Right forelimb (tissue), 1 donor: ENCODE data around the gene VKORC1.
A peak's percentile ranks its signal among the peaks of the same experiment; 100 is the strongest.
"Not testable (repeated sequence)": the region's sequence is repeated elsewhere in the genome, so short reads cannot be mapped to it uniquely, and the experiment has no call there.

ENCODE experiments used
- DNase-seq: peaks from one replicate; pipeline ENCODE4 v3.0.0-alpha.2; 2018

VKORC1 gene

GRCh38 chr16:31094424-31095120 lies at the start of gene VKORC1:
VKORC1 (minus strand) TSS chr16:31094797; CDS start chr16:31094729, 68 bp downstream.
- DNase-seq, result peak; percentile 93

- no peak for DNase-seq
These were observed 49.1 kb upstream of the VKORC1 start for GRCh38 chr16:31143694-31144148.

- no peak for DNase-seq
These were observed 48.6 kb upstream of the VKORC1 start for GRCh38 chr16:31143011-31143693.

DNA sequence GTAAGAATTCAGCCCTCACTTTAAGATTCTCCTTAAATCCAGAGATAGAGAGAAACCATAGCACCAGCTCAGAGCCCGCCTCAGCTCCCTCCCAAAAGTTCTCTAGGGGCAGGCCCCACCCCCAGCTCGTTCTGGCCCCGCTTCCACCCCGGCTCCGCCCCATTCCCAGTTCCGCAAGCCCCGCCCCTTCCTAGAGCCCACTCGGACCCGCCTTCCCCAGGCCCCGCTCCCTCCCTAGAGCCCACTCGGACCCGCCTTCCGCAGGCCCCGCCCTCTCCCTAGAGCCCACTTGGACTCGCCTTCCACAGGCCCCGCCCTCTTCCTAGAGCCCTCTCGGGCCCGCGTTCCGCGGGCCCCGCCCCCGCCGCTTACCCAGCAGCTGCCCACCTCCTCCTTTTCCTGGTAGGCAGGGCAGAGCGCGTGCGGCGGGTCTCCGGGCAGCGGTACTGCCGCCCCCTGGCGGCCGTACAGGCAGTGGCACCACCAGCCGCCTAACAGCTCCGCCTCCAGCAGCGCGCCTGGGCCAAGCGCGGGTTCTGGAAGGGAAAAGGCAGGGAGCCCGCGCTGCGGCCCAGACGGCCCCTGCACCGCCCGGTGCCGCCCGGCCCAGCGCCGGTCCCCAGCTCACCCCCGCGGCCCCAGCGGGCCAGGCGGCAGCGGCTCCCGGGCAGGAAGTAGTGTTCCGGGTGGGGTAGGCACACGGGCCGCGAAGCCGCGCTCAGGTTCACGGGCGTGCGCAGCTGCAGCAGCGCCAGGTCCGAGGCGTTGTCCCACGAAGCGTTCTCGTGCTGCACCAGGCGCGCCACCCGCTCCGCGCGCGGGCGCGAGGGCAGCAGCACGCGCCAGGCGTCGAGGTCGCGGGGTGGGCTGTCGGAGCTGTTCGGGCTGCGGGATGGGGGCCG lies 47.8 kb upstream of the VKORC1 start:
- DNase-seq, result peak; percentile 100

DNA sequence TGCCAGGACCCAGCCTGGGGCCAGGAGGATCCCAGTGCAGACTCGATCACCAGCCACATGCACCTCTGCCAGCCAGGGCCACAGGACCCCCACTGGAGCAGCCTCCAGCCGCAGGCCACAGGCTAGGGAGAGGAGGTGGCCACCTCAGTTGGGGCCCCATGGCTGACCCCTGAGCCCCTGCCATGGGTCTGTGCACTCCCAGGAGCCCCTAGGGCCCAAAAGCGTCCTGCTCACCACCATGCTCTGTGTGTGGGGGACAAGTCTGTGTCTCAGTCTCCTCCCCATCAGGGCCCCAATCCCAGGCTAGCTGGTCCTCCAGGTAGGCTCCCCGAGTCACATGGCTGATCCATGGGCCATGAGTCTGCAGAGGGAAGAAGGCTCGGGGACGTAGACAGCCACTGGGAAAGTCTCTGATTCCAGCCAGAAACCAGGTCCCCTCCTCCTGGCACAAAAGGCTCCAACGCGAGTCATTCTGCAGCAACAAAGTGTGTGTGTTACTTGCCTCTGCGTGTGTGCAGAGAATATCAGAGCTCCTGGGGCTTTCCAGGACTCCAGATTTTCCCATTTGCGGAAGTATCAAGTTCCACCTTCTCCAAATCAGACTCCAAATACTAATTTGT lies 47.0 kb upstream of the VKORC1 start:
- DNase-seq, result no peak

GRCh38 chr16:31141071-31141469 lies 46.5 kb upstream of the VKORC1 start:
- not testable (repeated sequence) for DNase-seq

GRCh38 chr16:31138621-31139578 lies 44.3 kb upstream of the VKORC1 start:
- DNase-seq, result no peak

- not testable (repeated sequence) for DNase-seq
These were observed 42.4 kb upstream of the VKORC1 start for GRCh38 chr16:31136822-31137499.

DNA sequence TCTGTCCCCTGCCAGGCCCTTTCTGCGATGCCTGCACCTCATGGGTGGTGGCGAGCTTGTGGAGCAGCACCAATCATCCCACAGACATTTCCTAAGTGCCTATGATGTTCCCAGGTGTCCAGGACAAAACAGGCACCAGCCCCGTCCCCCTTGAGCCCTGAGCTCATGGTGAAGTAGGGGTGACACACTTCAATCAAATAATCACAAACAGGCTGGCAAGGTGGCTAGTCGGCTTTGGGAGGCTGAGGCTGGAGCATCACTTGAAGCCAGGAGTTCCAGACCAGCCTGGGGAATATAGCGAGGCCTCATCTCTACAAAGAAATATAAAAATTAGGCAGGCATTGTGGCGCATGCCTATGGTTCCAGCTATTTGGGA lies 41.7 kb upstream of the VKORC1 start:
- DNase-seq, result no peak

GRCh38 chr16:31135535-31136286 lies 41.1 kb upstream of the VKORC1 start, which contains the start of gene PRSS8:
PRSS8 (minus strand) TSS chr16:31135727; CDS start chr16:31135498, 229 bp downstream.
- no peak for DNase-seq

- DNase-seq, result no peak
These were observed 40.3 kb upstream of the VKORC1 start for GRCh38 chr16:31134625-31135534.

- no peak for DNase-seq
These were observed 39.5 kb upstream of the VKORC1 start for GRCh38 chr16:31134091-31134571.

DNA sequence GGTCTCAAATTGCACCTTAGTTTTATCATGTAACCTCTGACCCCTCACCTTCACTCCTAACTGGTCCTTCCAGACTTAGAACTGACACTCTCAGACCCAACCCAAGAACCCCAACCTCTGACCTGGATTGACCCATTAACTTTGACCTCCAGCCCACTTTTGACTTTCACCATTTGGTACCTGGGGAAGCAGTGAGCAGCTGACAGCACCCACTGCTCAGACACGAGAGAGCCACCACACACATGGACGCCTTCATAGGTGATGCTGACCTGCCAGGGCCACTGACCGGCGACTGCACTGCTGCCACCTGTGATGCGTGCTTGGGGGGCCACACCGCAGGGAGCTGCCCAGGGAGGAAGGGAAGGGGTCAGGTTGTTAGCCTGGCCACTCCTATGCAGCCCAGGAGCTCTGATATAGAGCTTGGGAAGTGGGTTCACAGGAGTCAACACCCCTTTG lies 38.5 kb upstream of the VKORC1 start:
- DNase-seq, result no peak

- no peak for DNase-seq
These were observed 37.8 kb upstream of the VKORC1 start for GRCh38 chr16:31132303-31132979.

DNA sequence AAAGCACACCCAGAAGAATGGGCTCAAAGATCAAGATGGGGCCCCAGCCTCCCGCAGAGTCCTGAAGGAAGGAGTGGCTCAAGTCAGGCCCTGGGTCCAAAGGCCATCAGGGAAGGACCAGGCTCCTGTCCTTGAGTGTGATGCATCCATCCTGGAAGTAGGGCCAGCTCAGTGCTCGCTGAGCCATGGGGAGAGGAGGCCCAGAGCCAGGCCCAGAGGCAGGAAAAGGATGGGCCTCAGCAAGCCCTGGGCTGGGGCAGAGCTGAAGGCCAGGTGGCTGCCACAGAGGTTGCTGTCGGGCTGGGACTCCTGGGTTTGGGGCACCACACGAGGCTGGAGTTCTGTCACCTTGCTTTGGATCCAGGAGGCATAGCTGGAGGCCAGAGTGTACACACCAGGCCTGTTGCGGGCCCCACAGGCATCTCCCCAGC lies 37.3 kb upstream of the VKORC1 start:
- no peak for DNase-seq

- no peak for DNase-seq
These were observed 36.8 kb upstream of the VKORC1 start for GRCh38 chr16:31131416-31131815.

GRCh38 chr16:31130899-31131298 lies 36.3 kb upstream of the VKORC1 start:
- no peak for DNase-seq

DNA sequence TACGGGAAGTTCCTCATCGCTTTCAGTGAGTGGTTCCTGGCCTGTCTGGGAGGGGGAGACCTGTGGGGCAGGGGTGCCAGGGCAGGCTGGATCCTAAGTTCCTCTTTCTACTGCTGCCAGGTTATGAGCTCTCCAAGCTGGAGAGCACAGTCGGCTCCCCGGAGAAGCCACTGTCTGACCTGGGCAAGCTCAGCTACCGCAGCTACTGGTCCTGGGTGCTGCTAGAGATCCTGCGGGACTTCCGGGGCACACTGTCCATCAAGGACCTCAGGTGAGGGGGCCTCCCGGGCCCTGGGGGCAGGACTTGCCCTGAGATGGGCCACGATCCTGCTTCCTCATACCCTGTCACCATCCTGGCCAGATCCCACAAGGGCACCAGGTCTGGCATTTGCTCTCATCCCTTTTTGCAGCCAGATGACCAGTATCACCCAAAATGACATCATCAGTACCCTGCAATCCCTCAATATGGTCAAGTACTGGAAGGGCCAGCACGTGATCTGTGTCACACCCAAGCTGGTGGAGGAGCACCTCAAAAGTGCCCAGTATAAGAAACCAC lies 35.8 kb upstream of the VKORC1 start:
- no peak for DNase-seq
